ENCODE results near the gene ADIPOQ. TPM values are rescaled to one million over a fixed set of nuclear protein-coding genes. Genes with fewer than 3 reads are reported as not detected.
"Not testable (repeated sequence)": the region's sequence is repeated elsewhere in the genome, so short reads cannot be mapped to it uniquely, and the experiment has no call there.

The ADIPOQ gene
- total RNA-seq, 1 experiment from 2014 or later: not detected

- DNase-seq (ENCODE audit: low spot score); in situ Hi-C loops (cut with HindIII; ENCODE audit: low sequenced_read_pairs): not testable (repeated sequence)
Observed at GRCh38 chr3:186865215-186865853, 22.8 kb downstream of the ADIPOQ start.

- in situ Hi-C loops (cut with HindIII; ENCODE audit: low sequenced_read_pairs); DNase-seq (ENCODE audit: low spot score): not testable (repeated sequence)
Observed at GRCh38 chr3:186866095-186866494, 23.6 kb downstream of the ADIPOQ start.

GRCh38 chr3:186869253-186870100, 27.0 kb downstream of the ADIPOQ start:
- in situ Hi-C loops (cut with HindIII; ENCODE audit: low sequenced_read_pairs): no loop called here
- no peak for DNase-seq (ENCODE audit: low spot score)

GRCh38 chr3:186870421-186871201, 28.1 kb downstream of the ADIPOQ start:
- no peak for DNase-seq (ENCODE audit: low spot score)

GRCh38 chr3:186871403-186871924, 29.0 kb downstream of the ADIPOQ start:
- in situ Hi-C loops (cut with HindIII; ENCODE audit: low sequenced_read_pairs): no loop called here

More at GRCh38 chr3:186870421-186871201, 28.1 kb downstream of the ADIPOQ start:
- in situ Hi-C loops (cut with HindIII; ENCODE audit: low sequenced_read_pairs): no loop called here

DNA sequence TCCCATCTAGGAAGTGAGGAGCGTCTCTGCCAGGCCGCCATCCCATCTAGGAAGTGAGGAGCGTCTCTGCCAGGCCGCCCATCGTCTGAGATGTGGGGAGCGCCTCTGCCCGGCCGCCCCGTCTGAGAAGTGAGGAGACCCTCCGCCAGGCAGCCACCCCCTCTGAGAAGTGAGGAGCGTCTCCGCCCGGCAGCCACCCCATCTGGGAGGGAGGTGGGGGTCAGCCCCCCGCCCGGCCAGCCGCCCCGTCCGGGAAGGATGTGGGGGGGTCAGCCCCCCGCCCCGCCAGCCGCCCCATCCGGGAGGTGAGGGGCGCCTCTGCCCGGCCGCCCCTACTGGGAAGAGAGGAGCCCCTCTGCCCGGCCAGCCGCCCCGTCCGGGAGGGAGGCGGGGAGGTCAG, 31.3 kb downstream of the ADIPOQ start:
- in situ Hi-C loops (cut with HindIII; ENCODE audit: low sequenced_read_pairs); DNase-seq (ENCODE audit: low spot score): not testable (repeated sequence)

More at GRCh38 chr3:186871403-186871924, 29.0 kb downstream of the ADIPOQ start:
- DNase-seq (ENCODE audit: low spot score): no peak

DNA sequence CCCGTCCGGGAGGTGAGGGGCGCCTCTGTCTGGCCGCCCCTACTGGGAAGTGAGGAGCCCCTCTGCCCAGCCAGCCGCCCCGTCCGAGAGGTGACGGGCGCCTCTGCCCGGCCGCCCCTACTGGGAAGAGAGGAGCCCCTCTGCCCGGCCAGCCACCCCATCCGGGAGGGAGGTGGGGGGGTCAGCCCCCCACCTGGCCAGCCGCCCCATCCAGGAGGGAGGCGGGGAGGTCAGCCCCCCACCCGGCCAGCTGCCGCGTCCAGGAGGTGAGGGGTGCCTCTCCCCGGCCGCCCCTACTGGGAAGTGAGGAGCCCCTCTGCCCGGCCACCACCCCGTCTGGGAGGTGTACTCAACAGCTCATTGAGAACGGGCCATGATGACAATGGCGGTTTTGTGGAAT, 31.7 kb downstream of the ADIPOQ start:
- in situ Hi-C loops (cut with HindIII; ENCODE audit: low sequenced_read_pairs); DNase-seq (ENCODE audit: low spot score): not testable (repeated sequence)

GRCh38 chr3:186874841-186875240, 32.3 kb downstream of the ADIPOQ start:
- DNase-seq (ENCODE audit: low spot score); in situ Hi-C loops (cut with HindIII; ENCODE audit: low sequenced_read_pairs): not testable (repeated sequence)

- in situ Hi-C loops (cut with HindIII; ENCODE audit: low sequenced_read_pairs): no loop called here
Observed at GRCh38 chr3:186875708-186876107, 33.2 kb downstream of the ADIPOQ start.

GRCh38 chr3:186879781-186880180, 37.3 kb downstream of the ADIPOQ start:
- DNase-seq (ENCODE audit: low spot score): no peak
- in situ Hi-C loops (cut with HindIII; ENCODE audit: low sequenced_read_pairs): no loop called here

More at GRCh38 chr3:186875708-186876107, 33.2 kb downstream of the ADIPOQ start:
- DNase-seq (ENCODE audit: low spot score): no peak

GRCh38 chr3:186880406-186880805, 37.9 kb downstream of the ADIPOQ start:
- DNase-seq (ENCODE audit: low spot score): no peak
- in situ Hi-C loops (cut with HindIII; ENCODE audit: low sequenced_read_pairs): no loop called here

- in situ Hi-C loops (cut with HindIII; ENCODE audit: low sequenced_read_pairs): no loop called here
Observed at GRCh38 chr3:186882150-186882524, 39.6 kb downstream of the ADIPOQ start.

GRCh38 chr3:186882881-186883685, 40.6 kb downstream of the ADIPOQ start:
- no peak for DNase-seq (ENCODE audit: low spot score)

More at GRCh38 chr3:186882150-186882524, 39.6 kb downstream of the ADIPOQ start:
- DNase-seq (ENCODE audit: low spot score): no peak

GRCh38 chr3:186883686-186884058, 41.2 kb downstream of the ADIPOQ start:
- in situ Hi-C loops (cut with HindIII; ENCODE audit: low sequenced_read_pairs): no loop called here
- DNase-seq (ENCODE audit: low spot score): no peak

More at GRCh38 chr3:186882881-186883685, 40.6 kb downstream of the ADIPOQ start:
- in situ Hi-C loops (cut with HindIII; ENCODE audit: low sequenced_read_pairs): no loop called here

DNA sequence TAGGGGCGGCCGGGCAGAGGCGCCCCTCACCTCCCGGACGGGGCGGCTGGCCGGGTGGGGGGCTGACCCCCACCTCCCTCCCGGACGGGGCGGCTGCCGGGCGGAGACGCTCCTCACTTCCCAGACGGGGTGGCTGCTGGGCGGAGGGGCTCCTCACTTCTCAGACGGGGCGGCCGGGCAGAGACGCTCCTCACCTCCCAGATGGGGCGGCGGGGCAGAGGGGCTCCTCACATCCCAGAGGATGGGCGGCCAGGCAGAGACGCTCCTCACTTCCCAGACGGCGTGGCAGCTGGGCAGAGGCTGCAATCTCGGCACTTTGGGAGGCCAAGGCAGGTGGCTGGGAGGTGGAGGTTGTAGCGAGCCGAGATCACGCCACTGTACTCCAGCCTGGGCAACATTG, 42.4 kb downstream of the ADIPOQ start:
- in situ Hi-C loops (cut with HindIII; ENCODE audit: low sequenced_read_pairs); DNase-seq (ENCODE audit: low spot score): not testable (repeated sequence)

DNA sequence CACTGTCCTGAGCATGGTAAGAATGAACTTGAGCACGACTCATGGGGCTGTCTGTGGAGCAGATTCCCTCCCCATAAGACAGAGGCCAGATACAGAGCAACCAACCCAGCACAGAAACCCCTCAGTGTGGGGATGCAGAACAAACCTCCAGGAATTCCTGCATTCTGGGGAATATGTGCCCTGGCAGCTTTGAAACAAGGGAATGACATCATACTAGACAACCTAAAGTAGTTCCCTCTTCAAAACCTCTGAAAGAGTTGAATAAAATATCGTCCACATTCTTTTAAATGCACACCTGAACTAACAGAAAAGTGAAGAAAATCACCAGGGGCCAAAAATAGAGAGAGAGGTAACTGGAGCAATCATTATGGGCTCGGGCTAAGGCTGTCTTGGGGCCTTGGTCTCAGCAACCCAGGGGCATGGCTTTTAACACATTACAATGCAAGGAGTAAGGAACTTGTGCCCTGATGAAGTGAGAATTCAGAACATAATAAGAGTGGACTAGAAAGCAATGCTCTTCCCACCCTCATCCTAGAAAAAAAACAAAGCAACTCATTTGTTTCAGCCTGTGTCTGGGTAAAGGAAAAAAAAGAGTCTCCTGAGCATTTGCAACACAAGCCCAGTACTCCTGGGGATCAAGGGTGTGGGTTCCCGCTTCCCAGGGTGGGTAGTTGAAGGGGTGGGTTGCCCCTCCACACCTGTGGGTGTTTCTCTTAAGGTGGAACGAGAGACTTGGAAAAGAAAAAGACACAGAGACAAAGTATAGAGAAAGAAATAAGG, 43.9 kb downstream of the ADIPOQ start:
- DNase-seq (ENCODE audit: low spot score): no peak
- in situ Hi-C loops (cut with HindIII; ENCODE audit: low sequenced_read_pairs): no loop called here

DNA sequence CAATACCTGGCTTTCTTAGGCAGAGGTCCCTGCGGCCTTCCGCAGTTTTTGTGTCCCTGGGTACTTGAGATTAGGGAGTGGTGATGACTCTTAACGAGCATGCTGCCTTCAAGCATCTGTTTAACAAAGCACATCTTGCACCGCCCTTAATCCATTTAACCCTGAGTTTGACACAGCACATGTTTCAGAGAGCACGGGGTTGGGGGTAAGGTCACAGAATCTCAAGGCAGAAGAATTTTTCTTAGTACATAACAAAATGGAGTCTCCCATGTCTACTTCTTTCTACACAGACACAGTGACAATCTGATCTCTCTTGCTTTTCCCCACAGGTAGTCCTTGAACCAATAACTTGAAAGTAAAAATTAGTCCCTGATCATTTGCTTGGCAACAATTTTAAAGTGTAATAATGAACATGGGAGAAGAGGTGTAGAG, 45.0 kb downstream of the ADIPOQ start:
- DNase-seq (ENCODE audit: low spot score); in situ Hi-C loops (cut with HindIII; ENCODE audit: low sequenced_read_pairs): not testable (repeated sequence)

GRCh38 chr3:186888569-186888968, 46.1 kb downstream of the ADIPOQ start:
- no peak for DNase-seq (ENCODE audit: low spot score)
- in situ Hi-C loops (cut with HindIII; ENCODE audit: low sequenced_read_pairs): no loop called here
